Measurements from ENCODE around the gene SND1. TPM values are rescaled to one million over a fixed set of nuclear protein-coding genes. Genes with fewer than 3 reads are reported as not detected.

SND1 gene
- total RNA-seq, 1 experiment from 2014 or later: 104 TPM

DNA sequence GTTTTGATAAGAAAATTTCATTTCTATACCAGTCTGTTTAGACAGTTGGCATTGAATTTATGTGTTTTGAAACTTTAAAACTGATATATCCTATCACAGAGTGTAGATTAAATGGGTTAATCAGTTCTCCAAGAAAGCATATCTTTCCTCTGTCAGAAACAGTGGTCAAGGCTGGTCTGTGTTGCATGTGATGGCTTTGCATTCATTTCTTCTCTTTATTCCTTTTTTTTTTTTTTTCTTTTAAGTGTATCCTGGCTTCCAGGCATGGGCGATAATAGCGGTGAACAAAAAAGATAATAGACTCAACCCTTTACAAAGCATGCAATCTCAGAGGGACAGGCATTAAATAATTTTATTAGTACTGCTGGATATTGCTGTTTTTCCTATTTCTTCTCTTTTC is 242.6 kb downstream of the SND1 start:
- Histone ChIP-seq H4K20me1 (ENCODE audit: insufficient read depth, low read depth, low read length) (no peaks in the 10 kb centered on the region), H3K9me2 (replicated peaks; ENCODE audit: insufficient read depth, low read length) (no peaks in the 10 kb centered on the region), H3K27me3 (ENCODE audit: low read length) (no peaks in the 10 kb centered on the region), H3K27ac (ENCODE audit: low read length) (no peak overlapping the region), H2AFZ (ENCODE audit: low read length) (no peak overlapping the region), H3K79me2 (ENCODE audit: low read length) (peaks cover 82% of the 10 kb centered on the region), H3K4me1 (ENCODE audit: low read length) (peaks cover 34% of the 10 kb centered on the region), H3K4me2 (ENCODE audit: low read depth, low read length, poor library complexity, severe bottlenecking) (no peak overlapping the region), H3K9ac (ENCODE audit: low read length) (no peak overlapping the region), H3K4me3 (ENCODE audit: low read length) (no peak overlapping the region), H3K36me3 (ENCODE audit: insufficient read depth, low read length) (peaks cover 10% of the 10 kb centered on the region; the same call in 1 of the 2 replicates), H3K9me3 (ENCODE audit: low read length) (no peaks in the 10 kb centered on the region)
- no peak for DNase-seq

DNA sequence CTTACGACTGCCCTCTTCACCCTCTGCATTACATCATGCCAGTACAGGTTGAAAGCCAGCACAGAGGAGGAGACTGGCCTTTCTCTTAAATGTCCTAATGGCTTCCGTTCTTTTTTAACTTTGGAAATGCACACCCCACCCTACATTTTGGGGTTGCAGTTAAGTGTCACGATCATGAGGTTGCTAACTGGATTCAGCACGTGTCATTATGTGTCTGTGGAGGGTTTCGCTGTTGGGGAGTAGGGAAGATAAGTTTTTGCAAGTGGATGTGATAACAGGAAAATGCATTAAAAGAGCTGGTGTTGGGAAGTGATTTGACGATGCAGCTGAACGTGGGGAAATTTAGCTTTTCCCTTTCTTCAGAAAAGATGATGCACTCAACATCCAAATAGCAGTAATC is 243.4 kb downstream of the SND1 start:
- Histone ChIP-seq H3K4me2 (ENCODE audit: low read depth, low read length, poor library complexity, severe bottlenecking) (no peak overlapping the region), H3K27me3 (ENCODE audit: low read length) (no peaks in the 10 kb centered on the region), H3K9ac (ENCODE audit: low read length) (no peak overlapping the region), H4K20me1 (ENCODE audit: insufficient read depth, low read depth, low read length) (no peaks in the 10 kb centered on the region), H3K9me2 (replicated peaks; ENCODE audit: insufficient read depth, low read length) (no peaks in the 10 kb centered on the region), H3K79me2 (ENCODE audit: low read length) (peaks cover 88% of the 10 kb centered on the region), H3K4me1 (ENCODE audit: low read length) (peaks cover 42% of the 10 kb centered on the region), H3K27ac (ENCODE audit: low read length) (no peak overlapping the region), H3K9me3 (ENCODE audit: low read length) (no peaks in the 10 kb centered on the region), H3K4me3 (ENCODE audit: low read length) (no peak overlapping the region), H3K36me3 (ENCODE audit: insufficient read depth, low read length) (peaks cover 10% of the 10 kb centered on the region; the same call in 1 of the 2 replicates), H2AFZ (ENCODE audit: low read length) (no peak overlapping the region)
- no peak for DNase-seq

DNA sequence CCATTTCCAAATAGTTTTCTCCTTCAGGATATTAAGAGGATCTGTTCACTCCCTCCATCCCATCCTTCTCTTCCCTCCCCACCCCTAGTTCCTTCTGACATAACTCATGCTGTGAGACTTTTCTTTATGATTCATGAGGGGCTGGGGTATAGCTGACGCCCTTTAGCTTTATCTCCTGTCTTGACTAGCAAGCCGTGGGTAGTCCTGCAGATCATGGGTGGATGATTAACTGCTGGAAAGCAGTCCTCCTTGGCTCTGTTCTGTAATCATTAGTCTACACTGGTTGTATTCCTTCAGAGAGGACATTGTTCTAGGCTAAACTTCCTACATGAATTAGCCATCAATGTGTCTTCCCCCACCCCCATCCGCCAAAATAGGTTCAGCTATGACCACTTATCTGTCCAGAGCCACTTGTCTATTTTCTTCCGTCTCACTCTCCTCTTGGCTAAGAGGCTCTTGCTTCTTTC is 243.9 kb downstream of the SND1 start:
- no peaks in the 10 kb centered on the region; the same call in 1 of the 2 replicates for H4K20me1 ChIP-seq (ENCODE audit: insufficient read depth, low read depth, low read length)
- DNase-seq: no peak
- H3K27ac ChIP-seq (ENCODE audit: low read length): no peak overlapping the region
- H3K9me3 ChIP-seq (ENCODE audit: low read length): no peaks in the 10 kb centered on the region
- H3K9me2 ChIP-seq (replicated peaks; ENCODE audit: insufficient read depth, low read length): no peaks in the 10 kb centered on the region
- no peak overlapping the region for H3K4me2 ChIP-seq (ENCODE audit: low read depth, low read length, poor library complexity, severe bottlenecking)
- H2AFZ ChIP-seq (ENCODE audit: low read length): no peak overlapping the region
- no peak overlapping the region for H3K9ac ChIP-seq (ENCODE audit: low read length)
- peaks cover 91% of the 10 kb centered on the region for H3K79me2 ChIP-seq (ENCODE audit: low read length)
- H3K27me3 ChIP-seq (ENCODE audit: low read length): no peaks in the 10 kb centered on the region
- H3K4me3 ChIP-seq (ENCODE audit: low read length): no peak overlapping the region
- H3K36me3 ChIP-seq (ENCODE audit: insufficient read depth, low read length): peaks cover 10% of the 10 kb centered on the region; the same call in 1 of the 2 replicates
- H3K4me1 ChIP-seq (ENCODE audit: low read length): peaks cover 47% of the 10 kb centered on the region

GRCh38 chr7:127896659-127897058 is 244.7 kb downstream of the SND1 start:
- Histone ChIP-seq H3K27ac (ENCODE audit: low read length) (no peak overlapping the region), H3K79me2 (ENCODE audit: low read length) (peaks cover 92% of the 10 kb centered on the region), H3K36me3 (ENCODE audit: insufficient read depth, low read length) (peaks cover 5% of the 10 kb centered on the region; the same call in 1 of the 2 replicates), H3K9ac (ENCODE audit: low read length) (no peak overlapping the region), H3K4me1 (ENCODE audit: low read length) (peaks cover 55% of the 10 kb centered on the region), H3K9me2 (replicated peaks; ENCODE audit: insufficient read depth, low read length) (no peaks in the 10 kb centered on the region), H3K4me3 (ENCODE audit: low read length) (no peak overlapping the region), H3K9me3 (ENCODE audit: low read length) (no peaks in the 10 kb centered on the region), H3K4me2 (ENCODE audit: low read depth, low read length, poor library complexity, severe bottlenecking) (no peak overlapping the region), H3K27me3 (ENCODE audit: low read length) (no peaks in the 10 kb centered on the region), H4K20me1 (ENCODE audit: insufficient read depth, low read depth, low read length) (peaks cover 3% of the 10 kb centered on the region; the same call in 1 of the 2 replicates), H2AFZ (ENCODE audit: low read length) (no peak overlapping the region)
- DNase-seq: no peak

DNA sequence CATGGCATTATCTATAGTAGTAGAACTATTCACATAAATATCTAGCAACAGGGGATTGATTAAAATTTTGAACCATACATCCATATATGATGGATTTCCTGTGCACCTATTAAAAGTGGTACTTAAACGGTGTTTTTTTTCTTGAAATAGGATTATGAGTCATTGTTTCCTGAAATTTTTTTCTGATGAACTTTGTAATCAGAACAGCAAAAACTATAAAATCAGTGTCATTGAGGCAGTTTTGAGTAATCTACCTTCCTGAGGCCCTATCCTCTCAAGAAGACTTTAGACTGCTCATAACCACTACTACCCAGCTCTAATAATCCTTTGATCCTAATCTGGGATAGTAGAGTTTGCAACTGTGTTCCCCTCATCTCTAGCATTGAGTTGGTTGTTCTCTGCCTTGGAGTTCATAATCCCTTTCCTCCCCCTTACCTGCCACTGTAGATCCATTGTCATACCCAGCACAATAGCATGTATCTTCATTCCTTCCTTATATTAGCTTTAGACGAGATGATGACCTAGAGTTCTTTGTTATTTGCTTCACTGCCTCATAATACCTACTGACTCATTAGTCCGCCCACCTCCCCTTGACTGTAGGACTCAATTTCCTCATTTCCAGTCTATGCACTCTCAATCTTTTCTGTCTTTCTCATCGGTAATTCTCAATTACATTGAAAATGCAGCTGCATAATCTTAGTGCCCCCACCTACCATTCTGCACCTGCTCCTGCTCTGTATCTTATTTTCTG is 245.9 kb downstream of the SND1 start:
- H3K4me2 ChIP-seq (ENCODE audit: low read depth, low read length, poor library complexity, severe bottlenecking): no peak overlapping the region
- DNase-seq: no peak

DNA sequence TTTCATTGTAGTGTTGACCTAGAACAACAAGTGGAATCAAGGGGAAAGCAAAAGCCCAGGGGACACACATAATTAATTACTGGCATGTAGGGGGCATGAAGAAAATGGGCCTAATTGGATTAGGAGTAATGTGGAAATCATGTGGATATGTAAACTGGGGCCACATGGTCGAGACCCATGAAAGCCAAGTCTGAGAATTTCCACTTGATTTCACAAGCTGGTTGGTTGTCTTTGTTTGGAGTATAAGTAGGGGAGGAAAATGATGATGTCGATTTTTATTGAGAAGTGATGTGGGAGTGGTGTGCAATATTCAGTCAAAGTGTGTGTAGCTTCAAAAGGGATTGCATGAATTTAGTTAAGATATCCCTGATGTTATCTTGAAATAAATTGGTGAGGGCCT is 247.4 kb downstream of the SND1 start:
- Histone ChIP-seq H3K27me3 (ENCODE audit: low read length) (no peaks in the 10 kb centered on the region), H3K4me1 (ENCODE audit: low read length) (peaks cover 79% of the 10 kb centered on the region), H2AFZ (ENCODE audit: low read length) (no peak overlapping the region), H3K9ac (ENCODE audit: low read length) (no peak overlapping the region), H3K9me3 (ENCODE audit: low read length) (no peaks in the 10 kb centered on the region), H3K9me2 (replicated peaks; ENCODE audit: insufficient read depth, low read length) (no peaks in the 10 kb centered on the region), H3K4me2 (ENCODE audit: low read depth, low read length, poor library complexity, severe bottlenecking) (no peak overlapping the region), H3K4me3 (ENCODE audit: low read length) (no peak overlapping the region), H3K27ac (ENCODE audit: low read length) (peak overlapping the region; percentile 73; the same call in 1 of the 2 replicates), H3K79me2 (ENCODE audit: low read length) (peaks cover 92% of the 10 kb centered on the region), H4K20me1 (ENCODE audit: insufficient read depth, low read depth, low read length) (peaks cover 3% of the 10 kb centered on the region; the same call in 1 of the 2 replicates), H3K36me3 (ENCODE audit: insufficient read depth, low read length) (no peaks in the 10 kb centered on the region)
- DNase-seq: no peak

More for the DNA sequence above, 245.9 kb downstream of the SND1 start:
- Histone ChIP-seq H3K27me3 (ENCODE audit: low read length) (no peaks in the 10 kb centered on the region), H2AFZ (ENCODE audit: low read length) (no peak overlapping the region), H3K4me1 (ENCODE audit: low read length) (peaks cover 64% of the 10 kb centered on the region), H3K9ac (ENCODE audit: low read length) (no peak overlapping the region), H3K9me2 (replicated peaks; ENCODE audit: insufficient read depth, low read length) (no peaks in the 10 kb centered on the region), H3K79me2 (ENCODE audit: low read length) (peaks cover 92% of the 10 kb centered on the region), H4K20me1 (ENCODE audit: insufficient read depth, low read depth, low read length) (peaks cover 3% of the 10 kb centered on the region; the same call in 1 of the 2 replicates), H3K4me3 (ENCODE audit: low read length) (no peak overlapping the region), H3K27ac (ENCODE audit: low read length) (peak overlapping the region; percentile 36; the same call in 1 of the 2 replicates), H3K9me3 (ENCODE audit: low read length) (no peaks in the 10 kb centered on the region), H3K36me3 (ENCODE audit: insufficient read depth, low read length) (0 out of 2 replicates have a peak, but pooled peaks cover 2% of the 10 kb centered on the region)

DNA sequence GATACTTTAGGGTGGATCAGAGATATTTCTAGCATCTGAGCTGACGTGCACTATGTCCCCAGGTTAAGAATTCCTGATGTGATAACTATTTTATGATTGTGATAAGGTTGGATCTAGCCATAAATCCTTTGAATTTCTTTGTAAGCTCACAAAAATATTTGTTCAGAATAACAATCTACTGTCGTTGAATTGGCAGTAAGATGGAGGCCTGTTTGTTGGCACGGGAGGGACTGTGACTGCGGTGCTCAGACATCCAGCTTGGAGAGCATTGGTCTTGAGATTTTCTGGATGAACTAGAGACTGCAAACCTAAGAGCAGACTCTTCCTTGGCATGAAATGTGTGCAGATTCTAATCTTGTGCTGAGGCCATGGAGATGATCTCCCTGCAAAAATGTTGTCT is 248.1 kb downstream of the SND1 start:
- Histone ChIP-seq H3K9me3 (ENCODE audit: low read length) (no peaks in the 10 kb centered on the region), H3K27ac (ENCODE audit: low read length) (peak overlapping the region; percentile 73), H3K79me2 (ENCODE audit: low read length) (peaks cover 93% of the 10 kb centered on the region), H3K27me3 (ENCODE audit: low read length) (no peaks in the 10 kb centered on the region), H4K20me1 (ENCODE audit: insufficient read depth, low read depth, low read length) (peaks cover 3% of the 10 kb centered on the region; the same call in 1 of the 2 replicates), H2AFZ (ENCODE audit: low read length) (no peak overlapping the region), H3K36me3 (ENCODE audit: insufficient read depth, low read length) (peaks cover 4% of the 10 kb centered on the region; the same call in 1 of the 2 replicates), H3K4me2 (ENCODE audit: low read depth, low read length, poor library complexity, severe bottlenecking) (peak overlapping the region; percentile 68), H3K4me3 (ENCODE audit: low read length) (no peak overlapping the region; the same call in 1 of the 2 replicates), H3K9me2 (replicated peaks; ENCODE audit: insufficient read depth, low read length) (no peaks in the 10 kb centered on the region), H3K9ac (ENCODE audit: low read length) (peak overlapping the region; percentile 56), H3K4me1 (ENCODE audit: low read length) (peaks cover 86% of the 10 kb centered on the region)
- no peak for DNase-seq
